Stimulated activated effector memory CD8-positive, alpha-beta T cell treated with anti-CD3 and anti-CD28 coated beads, Interleukin-12 subunit alpha, Interleukin-12 subunit beta, amount 100 ng/mL, for 72 hours (primary cell): ENCODE results near the gene NPAS2.

Experiments used
- ATAC-seq: fragments of 150-1000 bp; cut with Tn5 transposase; 2 replicates; pipeline ENCODE4 v1.10.0; 2021
- DNase-seq, 2 donors: peaks; one replicate each; pipeline ENCODE4 v3.0.0; 2021 to 2022; ENCODE audit warnings: low spot score in 2 of 2
- H3K27ac Mint-ChIP-seq: one replicate; pipeline ENCODE4 v1.8.0; 2022; ENCODE audit warnings: mild to moderate bottlenecking, mixed read lengths
- H3K36me3 Mint-ChIP-seq: one replicate; pipeline ENCODE4 v1.8.0; 2022; ENCODE audit warnings: mild to moderate bottlenecking, mixed read lengths
- H3K4me1 Mint-ChIP-seq: one replicate; pipeline ENCODE4 v1.8.0; 2022; ENCODE audit warnings: mixed read lengths
- H3K4me3 Mint-ChIP-seq: one replicate; pipeline ENCODE4 v1.8.0; 2022; ENCODE audit warnings: mild to moderate bottlenecking, mixed read lengths
- H3K9me3 Mint-ChIP-seq: one replicate; pipeline ENCODE4 v1.8.0; 2022; ENCODE audit warnings: mixed read lengths

NPAS2 gene

DNA sequence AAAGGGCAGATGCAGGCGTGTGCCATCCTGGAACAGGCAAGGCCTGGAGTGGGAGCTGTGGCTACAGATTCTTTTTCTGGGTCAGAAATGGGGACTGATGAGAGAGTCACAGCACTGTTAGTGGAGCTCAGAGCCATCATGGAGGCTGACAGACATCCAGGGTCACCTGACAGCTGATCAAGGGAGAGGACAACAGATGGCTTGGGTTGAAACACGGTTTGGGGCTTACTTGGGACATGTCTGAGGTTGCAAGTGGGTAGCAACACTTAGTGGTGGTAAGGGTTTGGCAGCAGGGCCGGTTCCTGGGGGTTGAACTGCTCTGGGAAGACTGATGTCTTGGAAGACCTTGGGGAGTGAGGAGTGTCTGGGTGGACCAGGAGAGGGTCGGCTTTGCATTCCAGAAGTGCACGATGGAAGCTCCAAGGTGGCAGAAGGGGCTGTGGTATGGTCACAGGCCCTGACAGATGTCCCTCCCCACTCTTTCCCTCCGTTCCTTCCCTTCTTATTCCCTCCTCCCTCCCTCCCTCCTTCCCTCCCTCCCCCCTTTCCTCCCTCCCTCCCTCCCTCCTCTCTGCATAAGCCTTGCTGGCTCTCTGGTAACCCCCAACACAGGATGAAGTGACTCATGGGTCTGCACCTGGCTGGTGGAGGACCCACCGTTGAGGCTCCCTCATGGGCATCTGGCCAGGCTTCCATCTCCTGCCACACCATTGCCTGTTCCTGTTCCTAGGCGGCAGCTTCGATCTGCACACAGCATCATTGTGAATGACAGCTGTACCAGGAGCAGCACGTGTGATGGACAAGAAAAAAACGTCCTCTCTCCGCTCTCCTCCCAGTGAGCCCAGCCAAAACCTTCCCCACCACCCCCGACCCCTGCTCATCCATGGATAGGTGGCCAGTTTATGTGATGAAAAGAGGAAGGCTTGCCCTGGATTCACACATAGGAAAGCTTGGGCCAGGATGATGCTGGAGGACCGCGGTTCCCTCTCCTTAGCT, 118.4 kb downstream of the NPAS2 start:
- H3K36me3 Mint-ChIP-seq, result no peaks in the 10 kb centered on the region
- ATAC-seq (no peak), DNase-seq (no peak)
- no peaks in the 10 kb centered on the region for H3K9me3 Mint-ChIP-seq
- peaks cover 14% of the 10 kb centered on the region for H3K4me1 Mint-ChIP-seq
- H3K27ac Mint-ChIP-seq, result no peak overlapping the region
- no peak overlapping the region for H3K4me3 Mint-ChIP-seq

DNA sequence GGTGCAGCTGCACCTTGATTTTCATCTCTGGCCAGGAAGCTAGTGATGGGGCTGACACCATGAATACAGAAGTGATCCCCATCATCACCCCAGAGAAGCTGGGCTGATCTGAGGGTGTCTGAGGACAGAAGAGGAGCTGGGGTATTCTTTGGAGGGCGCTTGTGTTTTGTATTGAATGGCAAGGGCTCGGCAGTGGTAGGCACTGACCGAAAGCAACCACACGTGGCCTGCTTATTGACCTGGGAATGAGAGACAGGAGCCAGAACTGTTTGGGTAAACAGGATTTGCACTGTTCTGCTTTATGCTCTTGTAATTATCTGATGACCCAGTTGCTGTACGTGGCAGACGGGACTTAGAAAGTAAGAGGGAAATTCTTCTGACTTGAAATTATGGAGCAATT, 119.5 kb downstream of the NPAS2 start:
- no peak overlapping the region for H3K4me3 Mint-ChIP-seq
- H3K27ac Mint-ChIP-seq, result no peak overlapping the region
- no peak for ATAC-seq

DNA sequence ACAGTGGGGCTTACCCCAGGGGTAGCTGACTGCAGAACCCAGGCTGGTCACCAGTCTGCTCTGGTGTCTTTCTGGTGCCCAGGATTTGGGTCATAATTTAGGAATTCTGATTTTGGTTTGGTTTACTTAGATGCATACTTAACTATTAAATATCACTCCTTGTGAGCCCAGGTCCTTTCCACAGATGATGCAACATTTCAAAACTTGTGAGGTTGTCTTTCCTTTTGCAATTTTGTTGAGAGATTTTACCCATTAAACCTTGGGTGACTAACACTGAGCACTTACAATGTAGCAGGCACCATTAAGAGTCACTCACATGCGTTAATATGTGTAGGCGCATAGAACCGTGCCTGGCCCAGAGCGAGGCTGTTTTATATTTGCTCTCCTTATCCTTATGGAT, 120.3 kb downstream of the NPAS2 start:
- H3K9me3 Mint-ChIP-seq, result no peaks in the 10 kb centered on the region
- DNase-seq (no peak), ATAC-seq (no peak)
- no peak overlapping the region for H3K27ac Mint-ChIP-seq
- H3K4me1 Mint-ChIP-seq, result peaks cover 14% of the 10 kb centered on the region
- no peaks in the 10 kb centered on the region for H3K36me3 Mint-ChIP-seq
- H3K4me3 Mint-ChIP-seq, result no peak overlapping the region

More for the DNA sequence above, 119.5 kb downstream of the NPAS2 start:
- Mint-ChIP-seq H3K9me3 (no peaks in the 10 kb centered on the region), H3K4me1 (peaks cover 14% of the 10 kb centered on the region), H3K36me3 (no peaks in the 10 kb centered on the region)
- DNase-seq, result no peak

DNA sequence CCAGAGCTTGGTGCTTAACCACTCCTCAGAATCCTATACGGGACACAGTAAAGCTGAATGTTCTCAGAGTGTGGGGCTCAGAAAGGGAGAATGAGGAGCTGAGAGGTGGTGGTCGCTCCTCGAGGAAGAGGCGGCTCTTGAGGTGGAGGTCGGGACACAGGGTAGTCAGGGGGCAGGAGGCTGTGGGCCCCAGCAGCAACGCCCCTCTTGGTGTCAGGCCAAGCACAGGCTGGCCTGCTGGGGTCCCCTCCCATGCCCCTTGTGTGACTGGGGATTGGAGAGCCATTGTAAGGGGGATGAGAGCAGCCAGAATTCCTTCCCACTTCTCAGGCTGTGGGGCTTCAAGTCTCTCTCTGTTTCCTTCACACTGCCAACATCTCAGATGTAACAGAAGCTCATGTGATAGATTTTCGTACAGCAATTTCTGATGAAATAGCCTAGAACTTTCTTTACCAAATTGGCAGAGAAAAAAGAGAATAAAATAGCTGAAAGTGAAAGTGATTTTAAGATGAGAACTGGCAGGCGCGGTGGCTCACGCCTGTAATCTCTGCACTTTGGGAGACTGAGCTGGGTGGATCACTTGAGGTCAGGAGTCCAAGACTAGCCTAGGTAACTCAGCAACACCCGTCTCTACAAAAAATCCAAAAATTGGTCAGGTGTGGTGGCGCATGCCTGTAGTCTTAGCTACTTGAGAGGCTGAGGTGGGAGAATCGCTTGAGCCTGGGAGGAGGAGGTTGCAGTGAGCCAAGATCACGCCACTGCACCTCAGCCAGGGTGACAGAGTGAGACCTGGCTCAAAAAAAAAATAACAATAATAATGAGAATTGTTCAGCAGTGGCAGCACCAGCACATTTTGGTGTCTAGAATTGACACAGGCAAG, 121.1 kb downstream of the NPAS2 start:
- no peak for ATAC-seq

DNA sequence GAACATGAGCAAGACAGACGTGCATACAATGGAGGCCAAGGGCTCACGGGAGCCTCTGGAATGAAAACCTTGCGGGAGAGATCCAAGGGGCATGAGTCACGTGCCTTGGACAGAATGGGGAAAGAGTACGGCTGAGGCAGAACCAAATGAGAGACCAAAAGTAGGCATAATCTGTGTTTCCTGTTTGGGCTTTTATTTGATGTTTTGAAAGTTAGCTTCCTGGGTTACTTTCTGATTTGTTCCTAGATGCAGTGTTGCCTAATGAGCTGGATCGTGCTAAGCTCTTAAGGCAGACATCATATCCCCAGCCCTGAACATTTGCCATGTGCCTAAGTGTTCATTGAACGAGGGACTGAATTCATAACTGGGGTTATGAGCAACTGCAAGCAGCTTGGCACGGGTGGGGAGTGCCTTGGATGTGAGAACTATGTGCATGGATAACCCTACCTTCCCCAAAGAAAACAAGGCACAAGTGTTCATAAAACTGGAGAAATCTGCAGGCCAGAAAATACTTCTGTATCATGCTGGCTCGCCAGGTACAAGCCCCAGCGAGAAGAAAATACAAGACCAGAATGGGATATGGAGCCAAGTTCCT, 121.8 kb downstream of the NPAS2 start:
- no peak for ATAC-seq
- no peaks in the 10 kb centered on the region for H3K9me3 Mint-ChIP-seq
- no peak overlapping the region for H3K27ac Mint-ChIP-seq
- H3K4me1 Mint-ChIP-seq, result peaks cover 14% of the 10 kb centered on the region
- H3K36me3 Mint-ChIP-seq, result no peaks in the 10 kb centered on the region
- H3K4me3 Mint-ChIP-seq, result no peak overlapping the region
- no peak for DNase-seq

More for the DNA sequence above, 121.1 kb downstream of the NPAS2 start:
- Mint-ChIP-seq H3K36me3 (no peaks in the 10 kb centered on the region), H3K4me3 (no peak overlapping the region), H3K4me1 (peaks cover 14% of the 10 kb centered on the region), H3K9me3 (no peaks in the 10 kb centered on the region), H3K27ac (no peak overlapping the region)
- no peak for DNase-seq

DNA sequence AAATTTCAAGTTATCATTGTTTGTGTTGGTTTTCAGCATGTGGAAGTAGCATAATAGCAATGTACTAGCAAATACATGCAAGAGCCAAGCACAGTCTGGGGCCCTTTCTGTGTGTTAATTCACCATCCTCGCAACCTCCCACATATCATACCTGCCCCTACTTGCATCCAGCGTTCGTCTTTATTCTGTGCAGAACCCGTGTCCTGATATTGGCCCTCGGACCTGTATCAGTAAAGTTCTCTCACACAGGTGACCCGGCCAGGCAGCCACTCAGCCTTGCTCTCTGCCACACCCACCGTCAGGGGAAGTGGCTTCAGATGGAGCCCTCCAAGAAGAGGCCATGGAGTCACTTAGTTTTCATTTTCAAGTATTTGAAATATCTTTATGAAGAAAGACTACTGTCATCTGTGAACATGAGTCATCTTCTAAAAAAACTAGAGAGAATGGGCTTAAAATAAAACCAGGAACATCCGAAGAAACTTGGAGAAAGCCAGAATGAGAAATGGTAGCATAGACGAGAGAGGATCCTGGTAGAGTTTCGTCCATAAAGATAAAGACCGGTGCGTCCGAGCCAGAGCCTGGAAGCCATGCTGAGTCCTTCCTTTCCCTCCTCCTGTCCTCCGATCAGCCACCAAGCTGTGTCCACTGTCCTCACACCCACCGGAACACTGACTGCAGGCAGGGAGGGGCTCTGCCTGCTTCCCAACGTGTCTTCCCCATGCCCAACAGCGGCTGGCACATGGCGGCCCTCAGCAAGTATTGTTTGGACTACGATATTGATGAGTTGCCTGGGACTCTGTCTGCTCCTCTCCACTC, 124.9 kb downstream of the NPAS2 start:
- H3K4me3 Mint-ChIP-seq, result no peak overlapping the region
- no peaks in the 10 kb centered on the region for H3K9me3 Mint-ChIP-seq
- DNase-seq (no peak), ATAC-seq (no peak)
- H3K27ac Mint-ChIP-seq, result no peak overlapping the region
- no peaks in the 10 kb centered on the region for H3K36me3 Mint-ChIP-seq
- peaks cover 14% of the 10 kb centered on the region for H3K4me1 Mint-ChIP-seq

DNA sequence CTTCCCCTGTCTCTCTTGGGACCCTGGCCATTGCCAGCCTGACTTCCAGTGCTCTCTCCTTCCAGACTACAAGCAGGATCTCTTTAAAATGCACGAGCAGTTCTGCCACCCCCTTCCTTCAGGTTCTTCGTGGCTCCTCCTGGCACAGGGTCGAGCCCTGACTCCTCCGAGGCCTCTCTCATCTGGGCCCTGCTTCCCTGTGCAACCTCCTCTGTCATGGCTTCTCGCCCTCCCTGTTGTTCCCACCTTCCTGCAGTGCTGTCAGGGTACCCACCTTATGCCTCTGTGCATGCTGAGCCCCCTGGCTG, 125.4 kb downstream of the NPAS2 start:
- ATAC-seq (peak; percentile 20), DNase-seq (no peak)
- Mint-ChIP-seq H3K4me1 (peaks cover 14% of the 10 kb centered on the region), H3K9me3 (no peaks in the 10 kb centered on the region), H3K36me3 (no peaks in the 10 kb centered on the region), H3K27ac (no peak overlapping the region), H3K4me3 (no peak overlapping the region)

DNA sequence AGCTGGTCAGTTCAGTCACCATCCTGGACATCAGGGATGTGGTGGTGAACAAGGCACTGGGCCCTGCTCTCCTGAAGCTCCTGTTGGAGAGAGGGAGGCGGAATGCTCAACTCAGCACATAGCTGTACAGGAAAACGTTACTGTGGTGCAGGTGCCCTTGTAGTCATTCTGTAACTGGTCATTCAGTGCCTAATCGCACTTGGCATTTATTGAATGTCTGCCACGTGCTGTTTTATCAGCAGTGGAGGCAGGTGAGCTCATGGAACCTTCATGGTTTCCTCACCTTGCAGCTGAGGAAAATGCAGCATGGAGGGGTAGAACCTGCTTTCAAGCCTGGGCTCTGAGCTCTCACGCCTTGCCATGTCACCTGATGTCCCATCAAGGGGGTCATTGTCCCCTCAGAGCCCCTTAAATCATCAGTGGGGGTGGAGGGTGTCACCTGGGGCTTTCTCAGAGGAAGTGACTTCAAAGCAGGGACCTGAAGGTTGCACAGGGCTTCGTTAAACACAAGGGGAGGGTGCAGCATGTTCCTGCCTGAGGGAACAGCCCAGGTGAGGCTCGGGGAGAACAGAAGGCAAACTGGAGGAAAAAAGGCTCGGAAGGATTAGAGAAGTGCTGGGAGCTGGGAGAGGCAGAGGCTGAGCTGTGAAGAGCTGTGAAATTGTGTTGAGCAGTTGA, 126.1 kb downstream of the NPAS2 start:
- Mint-ChIP-seq H3K27ac (no peak overlapping the region), H3K9me3 (no peaks in the 10 kb centered on the region), H3K36me3 (no peaks in the 10 kb centered on the region), H3K4me3 (no peak overlapping the region), H3K4me1 (peaks cover 8% of the 10 kb centered on the region)
- ATAC-seq (peak; percentile 12), DNase-seq (no peak)

DNA sequence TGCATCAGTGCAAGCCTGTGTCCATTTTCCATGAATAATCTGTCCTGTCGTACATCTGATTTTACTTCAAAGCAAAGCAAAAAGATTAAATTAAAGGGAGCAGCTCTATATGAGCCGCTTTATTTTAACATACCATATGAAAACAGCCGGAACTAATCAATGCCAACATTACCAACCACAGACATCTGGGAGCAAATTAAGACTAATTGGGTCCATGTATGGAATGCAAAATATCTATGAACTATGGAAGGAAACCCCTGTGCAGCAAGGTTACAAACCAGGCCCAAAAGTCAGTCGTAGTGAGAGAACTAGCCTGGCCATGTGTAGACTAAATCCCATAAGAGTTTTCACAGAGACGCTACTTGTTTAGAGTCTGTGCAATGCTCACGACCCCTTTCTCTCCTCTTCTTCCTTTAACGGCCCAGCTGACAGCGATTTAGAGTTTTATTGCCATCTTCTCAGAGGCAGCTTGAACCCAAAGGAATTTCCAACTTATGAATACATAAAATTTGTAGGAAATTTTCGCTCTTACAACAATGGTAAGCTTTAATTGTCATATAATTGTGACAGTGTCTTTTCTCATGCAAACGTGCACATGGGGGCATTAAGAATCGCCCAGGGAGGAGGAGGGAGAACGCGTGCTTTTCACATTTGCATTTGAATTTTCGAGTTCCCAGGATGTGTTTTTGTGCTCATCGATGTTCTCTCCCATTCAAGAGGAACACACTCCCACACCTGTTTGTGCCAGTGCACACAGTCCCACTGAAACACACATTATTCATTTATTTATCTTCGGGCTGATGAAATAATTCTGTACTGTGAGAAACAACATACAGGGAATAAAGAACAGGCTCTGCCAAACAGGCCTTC, 129.2 kb downstream of the NPAS2 start:
- H3K9me3 Mint-ChIP-seq, result no peaks in the 10 kb centered on the region
- no peak overlapping the region for H3K4me3 Mint-ChIP-seq
- ATAC-seq, result no peak
- H3K4me1 Mint-ChIP-seq, result no peaks in the 10 kb centered on the region
- no peaks in the 10 kb centered on the region for H3K36me3 Mint-ChIP-seq
- no peak overlapping the region for H3K27ac Mint-ChIP-seq
- DNase-seq, result no peak

DNA sequence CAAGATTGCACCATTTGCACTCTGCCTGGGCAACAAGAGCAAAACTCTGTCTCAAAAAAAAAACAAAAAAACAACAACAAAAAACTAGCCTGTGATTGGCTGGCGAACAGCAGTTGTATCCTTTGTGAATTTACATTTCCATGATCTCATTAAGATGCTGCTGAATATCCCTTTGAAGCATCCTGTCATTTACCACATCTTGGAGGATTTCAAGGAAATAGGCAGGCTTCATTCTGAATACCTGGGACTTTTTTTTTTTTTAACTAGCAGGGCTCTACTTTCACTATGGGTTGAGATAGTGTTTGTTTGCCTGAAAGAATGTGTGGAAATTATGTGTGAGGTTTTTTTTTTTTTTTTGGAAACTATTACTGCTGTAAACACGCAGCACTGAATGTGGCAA, 132.6 kb downstream of the NPAS2 start:
- H3K36me3 Mint-ChIP-seq, result no peaks in the 10 kb centered on the region
- H3K9me3 Mint-ChIP-seq, result no peaks in the 10 kb centered on the region
- H3K4me3 Mint-ChIP-seq, result no peak overlapping the region
- H3K27ac Mint-ChIP-seq, result no peak overlapping the region
- DNase-seq (no peak), ATAC-seq (no peak)
- no peaks in the 10 kb centered on the region for H3K4me1 Mint-ChIP-seq

DNA sequence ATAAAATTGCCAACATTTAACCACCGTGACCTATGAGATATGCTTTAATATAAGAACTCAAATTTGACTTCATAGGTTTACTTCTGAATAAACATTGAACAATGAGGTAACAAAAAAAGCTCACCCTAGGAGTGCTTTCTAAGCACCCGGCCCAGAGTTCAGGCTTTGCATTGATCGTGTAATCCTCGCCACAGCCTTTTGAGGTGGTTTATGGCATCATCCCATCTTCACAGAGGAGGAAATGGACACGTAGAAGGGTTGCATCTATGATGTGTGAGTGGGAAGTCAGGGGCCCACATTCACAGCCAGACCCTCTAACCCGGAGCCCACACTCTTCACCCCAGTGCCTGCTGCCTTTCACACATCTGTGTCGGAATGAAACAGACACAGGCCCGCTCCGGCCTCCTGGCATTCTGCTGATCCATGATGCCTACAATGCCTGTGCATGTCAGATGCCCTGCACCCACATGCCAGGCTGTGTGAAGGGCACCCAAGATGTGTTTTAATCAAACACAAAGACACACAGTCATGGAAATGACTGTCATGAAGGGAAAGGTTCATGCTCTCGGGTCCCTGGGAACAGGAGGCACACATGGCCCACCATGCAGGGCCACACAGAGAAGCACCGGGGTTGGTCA, 133.6 kb downstream of the NPAS2 start:
- no peak for DNase-seq
- no peaks in the 10 kb centered on the region for H3K4me1 Mint-ChIP-seq
- H3K36me3 Mint-ChIP-seq, result no peaks in the 10 kb centered on the region
- H3K4me3 Mint-ChIP-seq, result no peak overlapping the region
- H3K9me3 Mint-ChIP-seq, result no peaks in the 10 kb centered on the region
- no peak for ATAC-seq
- H3K27ac Mint-ChIP-seq, result no peak overlapping the region

DNA sequence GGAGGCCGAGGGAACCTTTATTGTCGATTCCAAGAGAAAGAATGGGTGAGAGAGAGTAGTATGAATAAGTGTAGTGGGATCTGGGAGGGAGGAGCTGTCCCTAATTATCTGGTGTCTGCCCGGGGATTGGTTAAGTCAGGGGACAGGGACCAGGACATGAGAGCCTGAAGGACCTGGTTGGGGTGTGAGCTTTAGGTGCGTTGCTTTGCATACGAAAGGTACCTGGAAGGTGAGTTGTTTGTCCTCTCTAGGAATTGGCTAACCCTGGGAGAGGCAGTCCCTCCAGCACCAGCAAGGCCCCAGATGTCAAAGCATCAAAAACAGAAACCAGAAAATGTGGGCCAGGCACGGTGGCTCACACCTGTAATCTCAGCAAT, 134.1 kb downstream of the NPAS2 start:
- Mint-ChIP-seq H3K9me3 (no peaks in the 10 kb centered on the region), H3K4me3 (no peak overlapping the region), H3K36me3 (no peaks in the 10 kb centered on the region), H3K4me1 (no peaks in the 10 kb centered on the region), H3K27ac (no peak overlapping the region)
- ATAC-seq, result no peak
- no peak for DNase-seq

DNA sequence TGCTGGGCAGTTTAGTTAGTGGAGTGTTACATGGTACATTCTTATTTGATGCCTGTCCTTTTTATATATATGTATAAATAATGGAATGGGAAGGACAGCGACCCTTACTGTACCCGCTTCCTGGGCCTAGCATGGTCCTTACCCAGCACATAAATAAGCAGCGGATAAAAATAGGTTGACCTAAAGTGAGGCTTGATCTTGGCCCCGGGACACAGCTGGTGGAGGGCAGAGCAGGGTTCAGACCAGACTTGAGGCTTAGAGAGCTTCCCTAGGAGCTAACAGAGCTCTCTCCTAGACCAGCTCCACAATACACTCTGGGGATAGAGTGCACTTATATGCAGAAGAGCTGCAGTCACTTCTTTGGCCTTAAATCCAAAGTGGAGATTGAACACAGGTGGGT, 135.3 kb downstream of the NPAS2 start:
- Mint-ChIP-seq H3K9me3 (no peaks in the 10 kb centered on the region), H3K36me3 (no peaks in the 10 kb centered on the region), H3K27ac (no peak overlapping the region), H3K4me3 (no peak overlapping the region), H3K4me1 (no peaks in the 10 kb centered on the region)
- ATAC-seq (no peak), DNase-seq (no peak)
